WTC11 (cell line): Measurements from ENCODE around the gene ZNF175. TPM values are rescaled to one million over a fixed set of nuclear protein-coding genes. Genes with fewer than 3 reads are reported as not detected.

Experiments
- ATAC-seq: fragments of 200-7000 bp; cut with Tn5 transposase; 2 replicates; pipeline ENCODE4 v1.10.0; 2021; ENCODE audit warnings: mild to moderate bottlenecking, moderate library complexity
- CTCF ChIA-PET: fragments of 300-600 bp; sonication (Branson Sonifier 250); formaldehyde crosslinking; loops from one replicate; lab custom pipeline; 2021; ENCODE audit warnings: antibody characterized with exemption; lab: Charles Lee
- POLR2A ChIA-PET: fragments of 350-600 bp; sonication (Branson Sonifier 250); formaldehyde crosslinking; loops from one replicate; lab custom pipeline; 2021; ENCODE audit warnings: antibody characterized with exemption; lab: Charles Lee
- DNase-seq: peaks from one replicate; pipeline ENCODE4 v3.0.0; 2021; ENCODE audit warnings: low spot score
- H3K27ac Mint-ChIP-seq: 2 replicates; pipeline ENCODE4 v1.8.0; 2021; ENCODE audit warnings: mixed read lengths
- H3K27me3 Mint-ChIP-seq: 2 replicates; pipeline ENCODE4 v1.8.0; 2021; ENCODE audit warnings: low read depth, mild to moderate bottlenecking, moderate library complexity, mixed read lengths
- H3K36me3 Mint-ChIP-seq: 2 replicates; pipeline ENCODE4 v1.8.0; 2021; ENCODE audit warnings: mixed read lengths
- H3K4me1 Mint-ChIP-seq: 2 replicates; pipeline ENCODE4 v1.8.0; 2022; ENCODE audit warnings: mixed read lengths
- H3K4me3 Mint-ChIP-seq: 2 replicates; pipeline ENCODE4 v1.8.0; 2021; ENCODE audit warnings: mild to moderate bottlenecking, moderate library complexity, mixed read lengths
- H3K9me3 Mint-ChIP-seq: 2 replicates; pipeline ENCODE4 v1.8.0; 2021; ENCODE audit warnings: mixed read lengths
- ATF1 ChIP-seq: sonication (generic); formaldehyde crosslinking; IDR thresholded peaks from 2 replicates; pipeline ENCODE4 v1.8.1; 2023; ENCODE audit warnings: mild to moderate bottlenecking, moderate library complexity, missing genetic modification reagents
- ATF3 ChIP-seq: sonication (generic); formaldehyde crosslinking; conservative IDR thresholded peaks from 2 replicates; pipeline ENCODE4 v1.8.1; 2022; ENCODE audit warnings: mild to moderate bottlenecking, missing genetic modification reagents
- CBFB ChIP-seq: sonication (generic); formaldehyde crosslinking; IDR thresholded peaks from 2 replicates; pipeline ENCODE4 v1.8.1; 2022; ENCODE audit warnings: mild to moderate bottlenecking, low read depth, missing genetic modification reagents
- FOXK1 ChIP-seq: sonication (generic); formaldehyde crosslinking; IDR thresholded peaks from 2 replicates; pipeline ENCODE4 v1.8.0; 2022; ENCODE audit warnings: mild to moderate bottlenecking, moderate library complexity, missing genetic modification reagents
- FOXP4 ChIP-seq: sonication (generic); formaldehyde crosslinking; IDR thresholded peaks from 2 replicates; pipeline ENCODE4 v1.8.0; 2022; ENCODE audit warnings: mild to moderate bottlenecking, missing genetic modification reagents
- JUN ChIP-seq: sonication (generic); formaldehyde crosslinking; IDR thresholded peaks from 2 replicates; pipeline ENCODE4 v1.8.0; 2023; ENCODE audit warnings: mild to moderate bottlenecking, missing genetic modification reagents
- MLX ChIP-seq: sonication (generic); formaldehyde crosslinking; IDR thresholded peaks from 2 replicates; pipeline ENCODE4 v1.8.1; 2023; ENCODE audit warnings: mild to moderate bottlenecking, missing genetic modification reagents, moderate library complexity
- MXD4 ChIP-seq: fragments of 250-450 bp; sonication (Bioruptor Pico); IDR thresholded peaks from 2 replicates; pipeline ENCODE4 v1.8.0; 2021; ENCODE audit warnings: mild to moderate bottlenecking, moderate library complexity, borderline replicate concordance
- MYBL2 ChIP-seq: sonication (generic); formaldehyde crosslinking; IDR thresholded peaks from 2 replicates; pipeline ENCODE4 v1.8.1; 2023; ENCODE audit warnings: mild to moderate bottlenecking, moderate library complexity, missing genetic modification reagents
- OVOL2 ChIP-seq: fragments of 250-450 bp; sonication (Bioruptor Pico); IDR thresholded peaks from 2 replicates; pipeline ENCODE4 v1.9.0; 2021; ENCODE audit warnings: mild to moderate bottlenecking, borderline replicate concordance
- RELA ChIP-seq: sonication (generic); formaldehyde crosslinking; IDR thresholded peaks from 2 replicates; pipeline ENCODE4 v1.8.1; 2022; ENCODE audit warnings: missing genetic modification reagents, mild to moderate bottlenecking, borderline replicate concordance
- SMAD3 ChIP-seq: sonication (generic); formaldehyde crosslinking; IDR thresholded peaks from 2 replicates; pipeline ENCODE4 v1.8.0; 2022; ENCODE audit warnings: missing genetic modification reagents, mild to moderate bottlenecking, borderline replicate concordance
- SP1 ChIP-seq: sonication (generic); formaldehyde crosslinking; conservative IDR thresholded peaks from 2 replicates; pipeline ENCODE4 v1.8.1; 2022; ENCODE audit warnings: missing genetic modification reagents
- USF1 ChIP-seq: sonication (generic); formaldehyde crosslinking; IDR thresholded peaks from 2 replicates; pipeline ENCODE4 v1.8.0; 2022; ENCODE audit warnings: mild to moderate bottlenecking, missing genetic modification reagents
- ZNF317 ChIP-seq: sonication (generic); formaldehyde crosslinking; IDR thresholded peaks from 2 replicates; pipeline ENCODE4 v1.8.1; 2023; ENCODE audit warnings: low read depth, mild to moderate bottlenecking, moderate library complexity, missing genetic modification reagents, borderline replicate concordance
- total RNA-seq: library from RNA; stranded (reverse); gene quantifications from 3 replicates; pipeline ENCODE4 v1.2.3, GENCODE V29; 2021
- TF ChIP-seq, protein P1 (sequence below): fragments of 250-450 bp; sonication (Bioruptor Pico); IDR thresholded peaks from 2 replicates; pipeline ENCODE4 v1.9.0; 2021; ENCODE audit warnings: mild to moderate bottlenecking, borderline replicate concordance
- TF ChIP-seq, protein P2 (sequence below): fragments of 250-450 bp; sonication (Bioruptor Pico); IDR thresholded peaks from 2 replicates; pipeline ENCODE4 v1.9.0; 2021; ENCODE audit warnings: moderate library complexity, mild to moderate bottlenecking, inconsistent platforms, borderline replicate concordance
- TF ChIP-seq, protein P3 (sequence below): fragments of 250-450 bp; sonication (Bioruptor Pico); IDR thresholded peaks from 2 replicates; pipeline ENCODE4 v1.9.0; 2021; ENCODE audit warnings: mild to moderate bottlenecking
- TF ChIP-seq, protein P4 (sequence below): fragments of 250-450 bp; sonication (Bioruptor Pico); IDR thresholded peaks from 2 replicates; pipeline ENCODE4 v2.1.2; 2022; ENCODE audit warnings: mild to moderate bottlenecking, moderate library complexity
- TF ChIP-seq, protein P5 (sequence below): sonication (generic); formaldehyde crosslinking; IDR thresholded peaks from 2 replicates; pipeline ENCODE4 v1.8.1; 2023; ENCODE audit warnings: mild to moderate bottlenecking, missing genetic modification reagents, moderate library complexity

The ZNF175 gene
- total RNA-seq, 1 experiment from 2014 or later: 10.9 TPM

DNA sequence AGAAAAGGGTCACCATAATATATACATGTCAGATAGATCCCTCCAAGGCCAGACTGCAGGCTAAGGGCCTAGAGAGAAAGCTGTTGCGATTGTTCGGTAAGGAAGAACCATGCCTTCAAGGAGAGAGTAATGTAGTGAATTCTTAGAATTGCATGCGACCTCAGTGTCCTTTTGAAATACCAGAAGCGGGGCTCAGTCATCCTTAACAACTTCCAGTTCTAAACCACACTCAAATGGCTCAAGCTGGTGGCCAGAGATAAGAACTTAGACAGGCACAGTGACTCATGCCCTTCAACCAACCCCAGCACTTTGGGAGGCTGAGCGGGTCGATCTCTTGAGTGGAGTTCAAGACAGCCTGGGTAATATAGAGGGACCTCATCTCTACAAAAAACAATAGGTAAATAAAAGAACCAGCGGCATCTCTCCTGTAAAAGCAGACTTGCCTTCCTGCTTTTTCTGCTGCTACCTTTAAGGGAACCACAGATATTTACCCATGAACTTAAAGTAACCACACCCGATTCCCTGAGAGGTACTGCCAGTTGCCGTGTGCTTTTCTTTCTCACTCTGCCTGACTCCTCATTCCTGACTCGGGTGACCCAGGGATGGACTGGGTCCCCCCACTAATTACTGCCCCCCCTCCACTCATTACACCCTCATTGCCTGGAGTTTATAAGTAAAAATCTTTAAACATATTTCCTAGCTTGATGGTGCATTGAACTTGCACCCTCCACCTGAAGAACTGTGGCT lies 24.3 kb upstream of the ZNF175 start:
- ATAC-seq (no peak), DNase-seq (no peak)
- H3K4me3 Mint-ChIP-seq: no peak overlapping the region
- POLR2A ChIA-PET: no interaction called here
- no peak for TF ChIP-seq ATF1 (CRISPR knock-in tag)
- no peak for TF ChIP-seq MYBL2 (CRISPR knock-in tag)
- TF ChIP-seq ZNF317 (CRISPR knock-in tag): no peak
- TF ChIP-seq RELA: no peak
- TF ChIP-seq, protein P1, sequence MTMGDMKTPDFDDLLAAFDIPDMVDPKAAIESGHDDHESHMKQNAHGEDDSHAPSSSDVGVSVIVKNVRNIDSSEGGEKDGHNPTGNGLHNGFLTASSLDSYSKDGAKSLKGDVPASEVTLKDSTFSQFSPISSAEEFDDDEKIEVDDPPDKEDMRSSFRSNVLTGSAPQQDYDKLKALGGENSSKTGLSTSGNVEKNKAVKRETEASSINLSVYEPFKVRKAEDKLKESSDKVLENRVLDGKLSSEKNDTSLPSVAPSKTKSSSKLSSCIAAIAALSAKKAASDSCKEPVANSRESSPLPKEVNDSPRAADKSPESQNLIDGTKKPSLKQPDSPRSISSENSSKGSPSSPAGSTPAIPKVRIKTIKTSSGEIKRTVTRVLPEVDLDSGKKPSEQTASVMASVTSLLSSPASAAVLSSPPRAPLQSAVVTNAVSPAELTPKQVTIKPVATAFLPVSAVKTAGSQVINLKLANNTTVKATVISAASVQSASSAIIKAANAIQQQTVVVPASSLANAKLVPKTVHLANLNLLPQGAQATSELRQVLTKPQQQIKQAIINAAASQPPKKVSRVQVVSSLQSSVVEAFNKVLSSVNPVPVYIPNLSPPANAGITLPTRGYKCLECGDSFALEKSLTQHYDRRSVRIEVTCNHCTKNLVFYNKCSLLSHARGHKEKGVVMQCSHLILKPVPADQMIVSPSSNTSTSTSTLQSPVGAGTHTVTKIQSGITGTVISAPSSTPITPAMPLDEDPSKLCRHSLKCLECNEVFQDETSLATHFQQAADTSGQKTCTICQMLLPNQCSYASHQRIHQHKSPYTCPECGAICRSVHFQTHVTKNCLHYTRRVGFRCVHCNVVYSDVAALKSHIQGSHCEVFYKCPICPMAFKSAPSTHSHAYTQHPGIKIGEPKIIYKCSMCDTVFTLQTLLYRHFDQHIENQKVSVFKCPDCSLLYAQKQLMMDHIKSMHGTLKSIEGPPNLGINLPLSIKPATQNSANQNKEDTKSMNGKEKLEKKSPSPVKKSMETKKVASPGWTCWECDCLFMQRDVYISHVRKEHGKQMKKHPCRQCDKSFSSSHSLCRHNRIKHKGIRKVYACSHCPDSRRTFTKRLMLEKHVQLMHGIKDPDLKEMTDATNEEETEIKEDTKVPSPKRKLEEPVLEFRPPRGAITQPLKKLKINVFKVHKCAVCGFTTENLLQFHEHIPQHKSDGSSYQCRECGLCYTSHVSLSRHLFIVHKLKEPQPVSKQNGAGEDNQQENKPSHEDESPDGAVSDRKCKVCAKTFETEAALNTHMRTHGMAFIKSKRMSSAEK (CRISPR knock-in tag): no peak
- TF ChIP-seq OVOL2 (CRISPR knock-in tag): no peak
- TF ChIP-seq MXD4 (CRISPR knock-in tag): no peak
- TF ChIP-seq, protein P2, sequence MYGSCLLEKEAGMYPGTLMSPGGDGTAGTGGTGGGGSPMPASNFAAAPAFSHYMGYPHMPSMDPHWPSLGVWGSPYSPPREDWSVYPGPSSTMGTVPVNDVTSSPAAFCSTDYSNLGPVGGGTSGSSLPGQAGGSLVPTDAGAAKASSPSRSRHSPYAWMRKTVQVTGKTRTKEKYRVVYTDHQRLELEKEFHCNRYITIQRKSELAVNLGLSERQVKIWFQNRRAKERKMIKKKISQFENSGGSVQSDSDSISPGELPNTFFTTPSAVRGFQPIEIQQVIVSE (CRISPR knock-in tag): no peak
- no peak for TF ChIP-seq FOXK1 (CRISPR knock-in tag)
- no peak for TF ChIP-seq SP1 (CRISPR knock-in tag)
- TF ChIP-seq, protein P3, sequence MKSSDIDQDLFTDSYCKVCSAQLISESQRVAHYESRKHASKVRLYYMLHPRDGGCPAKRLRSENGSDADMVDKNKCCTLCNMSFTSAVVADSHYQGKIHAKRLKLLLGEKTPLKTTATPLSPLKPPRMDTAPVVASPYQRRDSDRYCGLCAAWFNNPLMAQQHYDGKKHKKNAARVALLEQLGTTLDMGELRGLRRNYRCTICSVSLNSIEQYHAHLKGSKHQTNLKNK (CRISPR knock-in tag): no peak
- TF ChIP-seq, all 79 proteins: peak for 0
- peaks cover 55% of the 10 kb centered on the region for H3K27me3 Mint-ChIP-seq
- peaks cover 5% of the 10 kb centered on the region; the same call in 1 of the 2 replicates for H3K9me3 Mint-ChIP-seq
- no peak overlapping the region for H3K27ac Mint-ChIP-seq
- H3K36me3 Mint-ChIP-seq: no peaks in the 10 kb centered on the region
- CTCF ChIA-PET: interaction anchor here (1.2 kb wide), 1 partner anchor 18 kb away, joined by 4 read pairs; no protein-coding TSS in a partner anchor
- peaks cover 3% of the 10 kb centered on the region for H3K4me1 Mint-ChIP-seq

GRCh38 chr19:51547397-51548212 lies 23.5 kb upstream of the ZNF175 start:
- H3K36me3 Mint-ChIP-seq: no peaks in the 10 kb centered on the region
- no peak overlapping the region for H3K4me3 Mint-ChIP-seq
- ChIA-PET POLR2A (interaction anchor here (1.6 kb wide), 1 partner anchor 16 kb away, joined by 4 read pairs; the partner anchor contains the start of gene SIGLEC6), CTCF (interaction anchor here (1.2 kb wide), 1 partner anchor 17 kb away, joined by 4 read pairs; no protein-coding TSS in a partner anchor)
- peaks cover 5% of the 10 kb centered on the region for H3K4me1 Mint-ChIP-seq
- no peak overlapping the region for H3K27ac Mint-ChIP-seq
- DNase-seq: no peak
- no peak for ATAC-seq
- peaks cover 60% of the 10 kb centered on the region for H3K27me3 Mint-ChIP-seq
- peaks cover 5% of the 10 kb centered on the region; the same call in 1 of the 2 replicates for H3K9me3 Mint-ChIP-seq
- TF ChIP-seq USF1 (CRISPR knock-in tag) (no peak), SMAD3 (no peak), ATF3 (CRISPR knock-in tag) (no peak), MLX (no peak), ZNF317 (CRISPR knock-in tag) (no peak), FOXP4 (no peak), CBFB (CRISPR knock-in tag) (no peak), ATF1 (CRISPR knock-in tag) (no peak), JUN (no peak)
- TF ChIP-seq, protein P4, sequence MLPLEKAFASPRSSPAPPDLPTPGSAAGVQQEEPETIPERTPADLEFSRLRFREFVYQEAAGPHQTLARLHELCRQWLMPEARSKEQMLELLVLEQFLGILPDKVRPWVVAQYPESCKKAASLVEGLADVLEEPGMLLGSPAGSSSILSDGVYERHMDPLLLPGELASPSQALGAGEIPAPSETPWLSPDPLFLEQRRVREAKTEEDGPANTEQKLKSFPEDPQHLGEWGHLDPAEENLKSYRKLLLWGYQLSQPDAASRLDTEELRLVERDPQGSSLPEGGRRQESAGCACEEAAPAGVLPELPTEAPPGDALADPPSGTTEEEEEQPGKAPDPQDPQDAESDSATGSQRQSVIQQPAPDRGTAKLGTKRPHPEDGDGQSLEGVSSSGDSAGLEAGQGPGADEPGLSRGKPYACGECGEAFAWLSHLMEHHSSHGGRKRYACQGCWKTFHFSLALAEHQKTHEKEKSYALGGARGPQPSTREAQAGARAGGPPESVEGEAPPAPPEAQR (CRISPR knock-in tag): no peak
- TF ChIP-seq, protein P5, sequence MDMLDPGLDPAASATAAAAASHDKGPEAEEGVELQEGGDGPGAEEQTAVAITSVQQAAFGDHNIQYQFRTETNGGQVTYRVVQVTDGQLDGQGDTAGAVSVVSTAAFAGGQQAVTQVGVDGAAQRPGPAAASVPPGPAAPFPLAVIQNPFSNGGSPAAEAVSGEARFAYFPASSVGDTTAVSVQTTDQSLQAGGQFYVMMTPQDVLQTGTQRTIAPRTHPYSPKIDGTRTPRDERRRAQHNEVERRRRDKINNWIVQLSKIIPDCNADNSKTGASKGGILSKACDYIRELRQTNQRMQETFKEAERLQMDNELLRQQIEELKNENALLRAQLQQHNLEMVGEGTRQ: no peak
